Measurements from ENCODE around the gene DAAM2. TPM values are rescaled to one million over a fixed set of nuclear protein-coding genes. Genes with fewer than 3 reads are reported as not detected.

DAAM2 gene
- total RNA-seq, 4 donors from 2014 or later: 200 to 373 (median 270) TPM

GRCh38 chr6:39819228-39819627 is 27.1 kb downstream of the DAAM2 start:
- 25% methylated on average over 1 of the region's 1 CpG; no CpG with 5 or more reads in 1 of the 2 donors for WGBS, 2 donors (ENCODE audit: low coverage in 1 of 2)

DNA sequence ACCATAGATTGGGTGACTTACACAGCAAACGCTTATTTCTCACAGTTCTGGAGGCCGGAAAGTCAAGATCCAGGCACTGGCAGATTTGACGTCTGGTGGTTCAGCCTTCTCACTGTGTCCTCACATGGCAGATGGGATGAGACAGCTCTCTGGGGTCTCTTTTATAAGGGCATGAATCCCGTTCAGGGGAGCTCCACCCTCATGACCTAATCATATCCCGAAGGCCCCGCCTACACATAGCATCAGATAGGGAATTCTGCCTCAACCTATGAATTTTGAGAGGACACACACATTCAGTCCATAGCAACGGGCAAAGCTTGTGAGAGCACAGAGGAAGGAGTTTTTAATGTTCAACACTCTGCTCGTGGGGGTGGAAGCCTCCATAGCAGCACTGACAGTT is 27.5 kb downstream of the DAAM2 start:
- H3K36me3 ChIP-seq: peaks cover 0 to 12% of the 10 kb centered on the region in 2 donors
- no peaks in the 10 kb centered on the region for H3K9me3 ChIP-seq
- no peak for ATAC-seq
- H3K4me1 ChIP-seq: peaks cover 49 to 100% (median 70%) of the 10 kb centered on the region in 3 donors
- WGBS, 2 donors (ENCODE audit: low coverage in 1 of 2): 46 to 68% methylated on average over 5 to 7 of the region's 8 CpGs
- no peak overlapping the region for H3K4me3 ChIP-seq
- no peaks in the 10 kb centered on the region for H3K27me3 ChIP-seq
- TF ChIP-seq POLR2AphosphoS5 (IDR thresholded peaks at IDR 0.05) (no peak), CTCF (IDR thresholded peaks at IDR 0.05) (no peak), EP300 (IDR thresholded peaks at IDR 0.05) (no peak), POLR2A (IDR thresholded peaks at IDR 0.05) (no peak)
- H3K27ac ChIP-seq: peak overlapping the region; percentile 89 to 99 (median 96)

More at GRCh38 chr6:39819228-39819627, 27.1 kb downstream of the DAAM2 start:
- Histone ChIP-seq H3K4me1 (peaks cover 49 to 100% (median 69%) of the 10 kb centered on the region in 3 donors), H3K27ac (peak overlapping the region; percentile 89 to 99 (median 96)), H3K4me3 (no peak overlapping the region), H3K27me3 (no peaks in the 10 kb centered on the region), H3K36me3 (peaks cover 0 to 14% of the 10 kb centered on the region in 2 donors), H3K9me3 (no peaks in the 10 kb centered on the region)
- no peak for TF ChIP-seq POLR2A (IDR thresholded peaks at IDR 0.05)
- TF ChIP-seq EP300 (IDR thresholded peaks at IDR 0.05): no peak
- TF ChIP-seq CTCF (IDR thresholded peaks at IDR 0.05): no peak
- no peak for TF ChIP-seq POLR2AphosphoS5 (IDR thresholded peaks at IDR 0.05)
- ATAC-seq: no peak

- H3K27ac ChIP-seq: peak overlapping the region; percentile 89 to 99 (median 94)
- no peaks in the 10 kb centered on the region for H3K9me3 ChIP-seq
- peaks cover 55 to 100% (median 76%) of the 10 kb centered on the region in 3 donors for H3K4me1 ChIP-seq
- peak overlapping the region; percentile 27 to 37 for H3K4me3 ChIP-seq
- ATAC-seq: no peak
- TF ChIP-seq POLR2AphosphoS5 (IDR thresholded peaks at IDR 0.05) (no peak), EP300 (IDR thresholded peaks at IDR 0.05) (no peak), CTCF (IDR thresholded peaks at IDR 0.05) (no peak), POLR2A (IDR thresholded peaks at IDR 0.05) (no peak)
- H3K27me3 ChIP-seq: no peaks in the 10 kb centered on the region
- H3K36me3 ChIP-seq: peaks cover 0 to 6% of the 10 kb centered on the region in 2 donors
Measured at GRCh38 chr6:39820553-39820952, 28.4 kb downstream of the DAAM2 start.

DNA sequence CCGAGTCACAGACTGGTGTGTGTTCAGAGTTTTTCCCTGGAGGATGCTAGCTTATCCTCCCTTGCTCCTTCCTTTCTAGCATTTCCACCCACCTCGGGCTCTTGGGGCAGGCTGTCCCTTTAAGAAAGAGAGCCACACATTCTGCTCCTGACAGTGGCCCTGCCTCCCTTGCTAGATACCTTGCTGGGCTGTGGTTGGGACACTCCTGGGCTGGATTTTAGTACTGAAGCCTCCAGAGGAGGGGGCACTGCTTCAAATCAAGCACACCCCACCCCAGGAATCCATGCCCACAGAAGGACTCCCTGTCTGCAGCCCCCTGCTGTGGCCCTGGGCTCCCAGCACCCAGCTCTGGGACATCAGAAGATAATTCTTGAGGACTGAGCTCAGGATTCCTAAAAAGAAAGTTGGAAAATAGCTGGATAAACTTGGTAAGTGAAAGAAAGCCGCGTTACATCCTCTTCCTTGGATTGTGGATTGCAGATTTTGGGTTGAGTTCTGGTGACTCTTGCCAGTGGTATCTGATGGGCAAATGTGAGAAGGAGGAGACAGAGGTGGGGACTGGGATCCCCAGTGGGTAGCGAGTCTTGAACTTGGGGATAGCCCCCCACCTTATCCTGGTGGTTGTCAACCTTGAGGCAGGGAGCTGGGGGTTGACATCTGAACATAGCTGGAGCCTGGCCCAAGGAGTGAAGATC is 29.0 kb downstream of the DAAM2 start:
- ATAC-seq: no peak
- Histone ChIP-seq H3K4me1 (peaks cover 54 to 100% (median 78%) of the 10 kb centered on the region in 3 donors), H3K4me3 (peak overlapping the region; percentile 27 to 37), H3K27ac (peak overlapping the region; percentile 89 to 99 (median 94)), H3K36me3 (peaks cover 0 to under 1% of the 10 kb centered on the region in 2 donors), H3K9me3 (no peaks in the 10 kb centered on the region), H3K27me3 (no peaks in the 10 kb centered on the region)
- 8 to 15% methylated on average over 4 to 5 of the region's 5 CpGs for WGBS, 2 donors (ENCODE audit: low coverage in 1 of 2)
- no peak for TF ChIP-seq POLR2AphosphoS5 (IDR thresholded peaks at IDR 0.05)
- TF ChIP-seq CTCF (IDR thresholded peaks at IDR 0.05): no peak
- TF ChIP-seq POLR2A (IDR thresholded peaks at IDR 0.05): no peak
- no peak for TF ChIP-seq EP300 (IDR thresholded peaks at IDR 0.05)
